Measurements from ENCODE around the gene C10orf71. TPM values are rescaled to one million over a fixed set of nuclear protein-coding genes. Genes with fewer than 3 reads are reported as not detected.

Gene C10orf71
- total RNA-seq, 1 experiment from 2014 or later = not detected

DNA sequence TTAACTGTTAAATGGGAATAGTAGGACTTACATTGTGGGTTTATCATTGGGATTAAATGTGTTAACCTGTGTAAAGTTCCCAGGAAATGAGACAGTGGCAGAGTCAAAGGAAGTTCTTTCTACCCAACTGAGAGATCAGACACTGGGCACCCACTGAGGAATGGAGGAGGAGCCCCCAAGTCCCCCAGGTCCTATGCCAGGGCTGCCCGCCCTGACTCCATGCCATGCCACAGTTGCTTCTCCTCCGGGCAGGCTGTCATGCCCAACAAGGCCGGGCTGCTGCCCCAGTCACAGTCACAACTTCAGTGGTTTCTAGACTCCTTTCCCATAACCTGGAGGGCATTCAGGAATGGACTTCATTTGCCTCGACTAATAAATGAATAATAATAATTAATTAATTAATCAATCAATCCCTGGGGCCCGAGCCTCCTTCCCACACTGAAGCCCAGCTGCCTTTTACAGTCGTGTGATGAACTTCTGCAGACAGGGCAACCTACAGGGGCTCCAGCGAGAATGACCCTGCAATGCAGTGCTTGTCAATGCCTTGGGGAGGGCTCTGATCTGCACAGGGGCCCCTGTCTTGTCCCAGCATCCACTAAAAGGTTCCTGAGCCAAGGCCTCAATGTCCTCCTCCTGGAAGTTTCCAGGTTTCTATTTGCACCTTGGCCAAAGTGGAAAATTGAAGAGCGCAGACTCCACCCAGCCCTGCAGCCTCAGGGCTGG is 64.5 kb downstream of the C10orf71 start:
- intact Hi-C loops (cut with micrococcal nuclease; ENCODE audit: unreplicated experiment) = no loop called here
- no peaks in the 10 kb centered on the region; the same call in 1 of the 2 replicates for H3K27me3 ChIP-seq (ENCODE audit: control insufficient read depth, insufficient read depth, low read length)
- in situ Hi-C loops (cut with HindIII; ENCODE audit: low pct_unique_long_range_greater_than_20kb, low sequenced_read_pairs) = no loop called here

DNA sequence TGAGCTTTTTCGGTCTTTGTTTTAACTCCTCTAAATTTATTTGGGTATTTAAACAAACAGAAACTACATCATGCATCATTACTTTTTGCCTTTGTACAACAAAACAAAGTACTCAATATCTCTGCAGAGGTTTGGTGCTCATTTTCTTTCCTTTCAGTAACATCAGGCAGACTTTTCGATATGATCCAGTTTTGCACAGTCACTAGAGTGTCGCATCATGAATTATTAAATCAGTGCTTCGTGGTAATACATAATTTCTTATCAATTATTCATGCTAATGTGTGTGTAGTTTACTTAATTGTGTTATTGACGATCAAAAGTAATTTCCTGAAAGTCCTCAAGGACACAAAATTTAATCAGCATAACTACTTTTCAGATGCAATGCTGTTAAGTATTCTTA is 65.1 kb downstream of the C10orf71 start:
- ChIA-PET CTCF (no interaction called here), POLR2A (no interaction called here)
- intact Hi-C loops (cut with micrococcal nuclease; ENCODE audit: unreplicated experiment) (no loop called here), in situ Hi-C loops (cut with HindIII; ENCODE audit: low pct_unique_long_range_greater_than_20kb, low sequenced_read_pairs) (no loop called here)
- no peaks in the 10 kb centered on the region; the same call in 1 of the 2 replicates for H3K27me3 ChIP-seq (ENCODE audit: control insufficient read depth, insufficient read depth, low read length)
- no peak overlapping the region for H3K4me3 ChIP-seq (ENCODE audit: low read depth in 2 of 2, low read length in 2 of 2)
- no peak for DNase-seq (ENCODE audit: low read depth, low spot score)
- BruUV-seq (replicated peaks) = no TSS peak
- H3K27ac ChIP-seq (ENCODE audit: low read length) = no peak overlapping the region
- ATAC-seq = no peak
- H3K36me3 ChIP-seq (ENCODE audit: control insufficient read depth, insufficient read depth, low read length) = no peaks in the 10 kb centered on the region
- no peaks in the 10 kb centered on the region for H3K4me1 ChIP-seq (ENCODE audit: control insufficient read depth, insufficient read depth, low read length)
- TF ChIP-seq SIN3A (IDR thresholded peaks at IDR 0.05; ENCODE audit: borderline replicate concordance, insufficient read depth, low read depth, low read length) (no peak), TCF7L2 (IDR thresholded peaks at IDR 0.05; ENCODE audit: low read depth, low read length) (no peak), POLR2AphosphoS5 (IDR thresholded peaks at IDR 0.05; ENCODE audit: low read depth, low read length) (no peak)
- TF ChIP-seq, protein P1, sequence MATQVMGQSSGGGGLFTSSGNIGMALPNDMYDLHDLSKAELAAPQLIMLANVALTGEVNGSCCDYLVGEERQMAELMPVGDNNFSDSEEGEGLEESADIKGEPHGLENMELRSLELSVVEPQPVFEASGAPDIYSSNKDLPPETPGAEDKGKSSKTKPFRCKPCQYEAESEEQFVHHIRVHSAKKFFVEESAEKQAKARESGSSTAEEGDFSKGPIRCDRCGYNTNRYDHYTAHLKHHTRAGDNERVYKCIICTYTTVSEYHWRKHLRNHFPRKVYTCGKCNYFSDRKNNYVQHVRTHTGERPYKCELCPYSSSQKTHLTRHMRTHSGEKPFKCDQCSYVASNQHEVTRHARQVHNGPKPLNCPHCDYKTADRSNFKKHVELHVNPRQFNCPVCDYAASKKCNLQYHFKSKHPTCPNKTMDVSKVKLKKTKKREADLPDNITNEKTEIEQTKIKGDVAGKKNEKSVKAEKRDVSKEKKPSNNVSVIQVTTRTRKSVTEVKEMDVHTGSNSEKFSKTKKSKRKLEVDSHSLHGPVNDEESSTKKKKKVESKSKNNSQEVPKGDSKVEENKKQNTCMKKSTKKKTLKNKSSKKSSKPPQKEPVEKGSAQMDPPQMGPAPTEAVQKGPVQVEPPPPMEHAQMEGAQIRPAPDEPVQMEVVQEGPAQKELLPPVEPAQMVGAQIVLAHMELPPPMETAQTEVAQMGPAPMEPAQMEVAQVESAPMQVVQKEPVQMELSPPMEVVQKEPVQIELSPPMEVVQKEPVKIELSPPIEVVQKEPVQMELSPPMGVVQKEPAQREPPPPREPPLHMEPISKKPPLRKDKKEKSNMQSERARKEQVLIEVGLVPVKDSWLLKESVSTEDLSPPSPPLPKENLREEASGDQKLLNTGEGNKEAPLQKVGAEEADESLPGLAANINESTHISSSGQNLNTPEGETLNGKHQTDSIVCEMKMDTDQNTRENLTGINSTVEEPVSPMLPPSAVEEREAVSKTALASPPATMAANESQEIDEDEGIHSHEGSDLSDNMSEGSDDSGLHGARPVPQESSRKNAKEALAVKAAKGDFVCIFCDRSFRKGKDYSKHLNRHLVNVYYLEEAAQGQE (IDR thresholded peaks at IDR 0.05; ENCODE audit: insufficient read depth in 1 of 2, low read depth in 2 of 2, low read length in 1 of 2) = no peak
- TF ChIP-seq, protein P2, sequence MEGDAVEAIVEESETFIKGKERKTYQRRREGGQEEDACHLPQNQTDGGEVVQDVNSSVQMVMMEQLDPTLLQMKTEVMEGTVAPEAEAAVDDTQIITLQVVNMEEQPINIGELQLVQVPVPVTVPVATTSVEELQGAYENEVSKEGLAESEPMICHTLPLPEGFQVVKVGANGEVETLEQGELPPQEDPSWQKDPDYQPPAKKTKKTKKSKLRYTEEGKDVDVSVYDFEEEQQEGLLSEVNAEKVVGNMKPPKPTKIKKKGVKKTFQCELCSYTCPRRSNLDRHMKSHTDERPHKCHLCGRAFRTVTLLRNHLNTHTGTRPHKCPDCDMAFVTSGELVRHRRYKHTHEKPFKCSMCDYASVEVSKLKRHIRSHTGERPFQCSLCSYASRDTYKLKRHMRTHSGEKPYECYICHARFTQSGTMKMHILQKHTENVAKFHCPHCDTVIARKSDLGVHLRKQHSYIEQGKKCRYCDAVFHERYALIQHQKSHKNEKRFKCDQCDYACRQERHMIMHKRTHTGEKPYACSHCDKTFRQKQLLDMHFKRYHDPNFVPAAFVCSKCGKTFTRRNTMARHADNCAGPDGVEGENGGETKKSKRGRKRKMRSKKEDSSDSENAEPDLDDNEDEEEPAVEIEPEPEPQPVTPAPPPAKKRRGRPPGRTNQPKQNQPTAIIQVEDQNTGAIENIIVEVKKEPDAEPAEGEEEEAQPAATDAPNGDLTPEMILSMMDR (IDR thresholded peaks at IDR 0.05) = no peak
- no peaks in the 10 kb centered on the region for H3K9me3 ChIP-seq (ENCODE audit: control insufficient read depth, insufficient read depth, low read depth, low read length)

More for the DNA sequence above, 64.5 kb downstream of the C10orf71 start:
- no peaks in the 10 kb centered on the region for H3K36me3 ChIP-seq (ENCODE audit: control insufficient read depth, insufficient read depth, low read length)
- TF ChIP-seq, protein P2 (IDR thresholded peaks at IDR 0.05) = no peak
- TF ChIP-seq, protein P1 (IDR thresholded peaks at IDR 0.05; ENCODE audit: insufficient read depth in 1 of 2, low read depth in 2 of 2, low read length in 1 of 2) = no peak
- TF ChIP-seq TCF7L2 (IDR thresholded peaks at IDR 0.05; ENCODE audit: low read depth, low read length) = no peak
- TF ChIP-seq POLR2AphosphoS5 (IDR thresholded peaks at IDR 0.05; ENCODE audit: low read depth, low read length) = no peak
- TF ChIP-seq SIN3A (IDR thresholded peaks at IDR 0.05; ENCODE audit: borderline replicate concordance, insufficient read depth, low read depth, low read length) = no peak
- BruUV-seq (replicated peaks) = no TSS peak
- H3K9me3 ChIP-seq (ENCODE audit: control insufficient read depth, insufficient read depth, low read depth, low read length) = no peaks in the 10 kb centered on the region
- POLR2A ChIA-PET = no interaction called here
- H3K4me1 ChIP-seq (ENCODE audit: control insufficient read depth, insufficient read depth, low read length) = no peaks in the 10 kb centered on the region
- H3K27ac ChIP-seq (ENCODE audit: low read length) = no peak overlapping the region
- no peak for ATAC-seq
- H3K4me3 ChIP-seq (ENCODE audit: low read depth in 2 of 2, low read length in 2 of 2) = no peak overlapping the region
- CTCF ChIA-PET = no interaction called here
- no peak for DNase-seq (ENCODE audit: low read depth, low spot score)
